HG03342 (cell line): Measurements from ENCODE around the gene RPL22L1.
"Not testable (repeated sequence)": the region's sequence is repeated elsewhere in the genome, so short reads cannot be mapped to it uniquely, and the experiment has no call there.

Experiments
- ATAC-seq: cut with Tn5 transposase; IDR thresholded peaks from one replicate; pipeline ENCODE4 v1.9.1; 2021; ENCODE audit warnings: mild to moderate bottlenecking, moderate library complexity; ENCODE audit not compliant: unreplicated experiment

RPL22L1 gene

GRCh38 chr3:170884109-170884930 lies 14.3 kb upstream of the RPL22L1 start:
- ATAC-seq: not testable (repeated sequence)

- ATAC-seq: not testable (repeated sequence)
Observed at GRCh38 chr3:170878688-170879087, 8.7 kb upstream of the RPL22L1 start.

- ATAC-seq: not testable (repeated sequence)
Observed at GRCh38 chr3:170877311-170877710, 7.3 kb upstream of the RPL22L1 start.

GRCh38 chr3:170876537-170876936 lies 6.5 kb upstream of the RPL22L1 start:
- ATAC-seq: no peak

- no peak for ATAC-seq
Observed at GRCh38 chr3:170869239-170869590, 780 bp downstream of the RPL22L1 start.

GRCh38 chr3:170868577-170869238 lies 1.3 kb downstream of the RPL22L1 start:
- no peak for ATAC-seq

GRCh38 chr3:170867143-170867937 lies 2.7 kb downstream of the RPL22L1 start:
- ATAC-seq: no peak

- ATAC-seq: no peak
Observed at GRCh38 chr3:170866499-170866898, 3.5 kb downstream of the RPL22L1 start.

GRCh38 chr3:170865209-170866094 lies 4.5 kb downstream of the RPL22L1 start:
- no peak for ATAC-seq

GRCh38 chr3:170864525-170865208 lies 5.3 kb downstream of the RPL22L1 start:
- ATAC-seq: no peak

- no peak for ATAC-seq
Observed at GRCh38 chr3:170863816-170864215, 6.2 kb downstream of the RPL22L1 start.

GRCh38 chr3:170862618-170863374 lies 7.2 kb downstream of the RPL22L1 start:
- no peak for ATAC-seq

- no peak for ATAC-seq
Observed at GRCh38 chr3:170858599-170858998, 11.4 kb downstream of the RPL22L1 start.

GRCh38 chr3:170852324-170852723 lies 17.7 kb downstream of the RPL22L1 start:
- ATAC-seq: no peak

GRCh38 chr3:170848292-170848917 lies 21.6 kb downstream of the RPL22L1 start:
- ATAC-seq: no peak

- ATAC-seq: no peak
Observed at GRCh38 chr3:170844377-170844776, 25.6 kb downstream of the RPL22L1 start.

GRCh38 chr3:170840291-170840859 lies 29.6 kb downstream of the RPL22L1 start:
- ATAC-seq: no peak

- ATAC-seq: no peak
Observed at GRCh38 chr3:170839518-170840100, 30.4 kb downstream of the RPL22L1 start.
